ENCODE measurements around the gene RCE1. TPM values are rescaled to one million over a fixed set of nuclear protein-coding genes. Genes with fewer than 3 reads are reported as not detected.

Gene RCE1
- total RNA-seq, 2 donors from 2014 or later, result 27.1 to 50.0 TPM

DNA sequence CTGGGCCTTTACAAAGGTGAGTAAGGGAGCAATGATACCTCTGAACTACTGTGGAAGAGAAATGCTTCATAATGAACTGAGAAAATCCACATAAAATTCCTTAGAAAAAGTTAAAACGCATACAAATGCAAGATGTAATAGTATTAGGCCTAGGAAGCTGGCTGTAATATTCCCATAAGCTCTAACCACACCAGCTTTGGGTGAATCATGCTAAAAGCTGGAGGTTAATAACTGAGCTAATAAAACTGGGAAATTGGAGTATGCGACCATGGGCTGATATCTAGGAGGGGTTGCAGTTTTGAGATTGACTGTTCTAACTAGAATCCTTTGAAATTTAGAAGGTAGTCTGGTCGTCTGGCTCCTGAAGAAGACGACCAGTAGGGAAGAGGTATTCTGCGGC, 28.6 kb upstream of the RCE1 start:
- DNase-seq (ENCODE audit: low spot score), result no peak
- Histone ChIP-seq H3K9me3 (no peaks in the 10 kb centered on the region), H3K4me3 (no peak overlapping the region), H3K27me3 (replicated peaks; ENCODE audit: insufficient read depth) (no peaks in the 10 kb centered on the region), H3K36me3 (no peaks in the 10 kb centered on the region), H3K4me1 (replicated peaks) (no peaks in the 10 kb centered on the region), H3K27ac (no peak overlapping the region)
- 94% methylated on average over 5 of the region's 5 CpGs for WGBS
- intact Hi-C loops (cut with DNase I), result no loop called here
- no peak for TF ChIP-seq POLR2A (IDR thresholded peaks at IDR 0.05)
- TF ChIP-seq POLR2AphosphoS5 (IDR thresholded peaks at IDR 0.05), result no peak
- TF ChIP-seq, protein P1, sequence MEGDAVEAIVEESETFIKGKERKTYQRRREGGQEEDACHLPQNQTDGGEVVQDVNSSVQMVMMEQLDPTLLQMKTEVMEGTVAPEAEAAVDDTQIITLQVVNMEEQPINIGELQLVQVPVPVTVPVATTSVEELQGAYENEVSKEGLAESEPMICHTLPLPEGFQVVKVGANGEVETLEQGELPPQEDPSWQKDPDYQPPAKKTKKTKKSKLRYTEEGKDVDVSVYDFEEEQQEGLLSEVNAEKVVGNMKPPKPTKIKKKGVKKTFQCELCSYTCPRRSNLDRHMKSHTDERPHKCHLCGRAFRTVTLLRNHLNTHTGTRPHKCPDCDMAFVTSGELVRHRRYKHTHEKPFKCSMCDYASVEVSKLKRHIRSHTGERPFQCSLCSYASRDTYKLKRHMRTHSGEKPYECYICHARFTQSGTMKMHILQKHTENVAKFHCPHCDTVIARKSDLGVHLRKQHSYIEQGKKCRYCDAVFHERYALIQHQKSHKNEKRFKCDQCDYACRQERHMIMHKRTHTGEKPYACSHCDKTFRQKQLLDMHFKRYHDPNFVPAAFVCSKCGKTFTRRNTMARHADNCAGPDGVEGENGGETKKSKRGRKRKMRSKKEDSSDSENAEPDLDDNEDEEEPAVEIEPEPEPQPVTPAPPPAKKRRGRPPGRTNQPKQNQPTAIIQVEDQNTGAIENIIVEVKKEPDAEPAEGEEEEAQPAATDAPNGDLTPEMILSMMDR (IDR thresholded peaks at IDR 0.05), result no peak

DNA sequence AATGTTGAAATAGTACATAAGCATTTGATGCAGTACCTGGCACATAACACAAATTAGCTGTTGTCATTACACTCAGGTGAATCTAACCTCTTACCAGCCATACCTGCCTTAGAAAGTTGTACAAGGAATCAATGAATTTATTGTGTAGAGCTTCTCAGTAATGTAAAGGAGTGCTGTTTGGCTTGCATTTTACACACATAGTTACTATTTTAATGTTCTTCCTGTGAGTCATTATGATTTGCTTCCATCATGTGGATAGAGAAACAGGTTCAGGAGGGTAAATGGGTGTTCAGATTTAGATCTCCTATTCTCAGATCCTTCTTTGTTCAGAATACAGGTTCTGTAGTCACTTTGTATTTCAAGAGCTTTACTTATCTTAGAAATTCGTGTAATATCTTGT, 27.6 kb upstream of the RCE1 start:
- H3K4me3 ChIP-seq, result no peak overlapping the region
- no peak overlapping the region for H3K27ac ChIP-seq
- WGBS, result 54% methylated on average over 1 of the region's 1 CpG
- DNase-seq (ENCODE audit: low spot score), result no peak
- TF ChIP-seq POLR2A (IDR thresholded peaks at IDR 0.05) (no peak), POLR2AphosphoS5 (IDR thresholded peaks at IDR 0.05) (no peak)
- TF ChIP-seq, protein P1 (IDR thresholded peaks at IDR 0.05), result no peak
- H3K9me3 ChIP-seq, result no peaks in the 10 kb centered on the region
- no peaks in the 10 kb centered on the region for H3K36me3 ChIP-seq
- intact Hi-C loops (cut with DNase I), result no loop called here
- H3K4me1 ChIP-seq (replicated peaks), result no peaks in the 10 kb centered on the region
- no peaks in the 10 kb centered on the region for H3K27me3 ChIP-seq (replicated peaks; ENCODE audit: insufficient read depth)

DNA sequence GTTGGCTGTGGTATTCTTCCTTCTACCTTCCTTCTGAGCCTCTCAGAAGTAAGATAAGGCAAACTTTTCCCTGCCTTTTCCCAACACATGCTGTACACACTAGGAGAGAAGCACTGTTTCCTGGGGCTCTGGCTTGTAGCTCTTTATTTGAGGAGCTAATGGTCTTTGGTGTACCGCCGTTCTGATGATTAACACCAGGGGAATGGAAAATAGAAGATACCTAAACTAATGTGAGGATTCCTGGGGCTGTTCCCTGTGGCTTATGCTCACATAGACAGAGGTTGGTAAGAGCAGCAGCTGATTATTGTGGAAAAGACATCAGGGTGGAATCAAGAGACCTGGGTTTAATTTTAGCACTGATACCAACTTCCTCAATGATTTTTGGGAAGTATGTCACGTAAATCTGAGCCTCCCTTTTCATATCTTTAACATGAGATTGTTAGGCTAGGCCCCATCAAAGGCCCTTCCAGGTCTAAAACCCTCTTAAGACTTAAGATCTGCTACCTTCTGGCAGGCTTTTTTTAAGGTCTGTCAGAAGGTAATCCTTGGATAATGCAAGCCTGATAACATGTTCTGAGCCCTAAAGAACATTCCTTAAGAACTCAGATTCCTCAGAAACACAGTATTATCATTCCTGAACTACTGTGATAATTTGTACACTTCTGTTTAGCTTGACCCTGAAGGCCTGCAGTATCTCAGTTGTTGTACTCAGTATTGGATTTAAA, 24.8 kb upstream of the RCE1 start:
- Histone ChIP-seq H3K27me3 (replicated peaks; ENCODE audit: insufficient read depth) (no peaks in the 10 kb centered on the region), H3K27ac (no peak overlapping the region), H3K9me3 (no peaks in the 10 kb centered on the region), H3K4me3 (no peak overlapping the region), H3K4me1 (replicated peaks) (no peaks in the 10 kb centered on the region), H3K36me3 (no peaks in the 10 kb centered on the region)
- intact Hi-C loops (cut with DNase I), result no loop called here
- WGBS, result 82% methylated on average over 3 of the region's 3 CpGs
- no peak for DNase-seq (ENCODE audit: low spot score)
- TF ChIP-seq POLR2AphosphoS5 (IDR thresholded peaks at IDR 0.05), result no peak
- TF ChIP-seq POLR2A (IDR thresholded peaks at IDR 0.05), result no peak
- TF ChIP-seq, protein P1 (IDR thresholded peaks at IDR 0.05), result no peak

DNA sequence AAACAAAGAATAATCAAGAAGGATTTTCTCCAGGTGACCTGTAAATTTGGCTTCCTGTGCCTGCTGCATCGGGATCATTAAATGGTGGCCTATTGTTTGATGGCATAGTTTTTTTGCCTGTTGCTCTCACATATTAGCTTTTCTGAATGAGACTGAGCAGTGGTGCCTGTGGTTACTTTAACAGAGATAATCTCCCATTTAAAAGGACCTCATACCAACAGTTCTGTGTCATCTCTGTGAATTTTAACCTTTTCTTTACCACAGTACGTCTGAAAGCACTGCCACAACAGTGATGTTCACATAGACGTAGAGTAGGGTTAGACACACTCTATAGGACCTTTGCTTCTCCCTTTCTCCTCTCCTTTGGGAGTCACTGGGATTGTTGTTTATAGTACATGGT, 22.9 kb upstream of the RCE1 start:
- H3K4me3 ChIP-seq, result no peak overlapping the region
- no peak overlapping the region for H3K27ac ChIP-seq
- intact Hi-C loops (cut with DNase I), result no loop called here
- TF ChIP-seq, protein P1 (IDR thresholded peaks at IDR 0.05), result no peak
- TF ChIP-seq POLR2A (IDR thresholded peaks at IDR 0.05) (no peak), POLR2AphosphoS5 (IDR thresholded peaks at IDR 0.05) (no peak)
- no peaks in the 10 kb centered on the region for H3K9me3 ChIP-seq
- DNase-seq (ENCODE audit: low spot score), result no peak
- 82% methylated on average over 3 of the region's 3 CpGs for WGBS
- H3K27me3 ChIP-seq (replicated peaks; ENCODE audit: insufficient read depth), result no peaks in the 10 kb centered on the region
- H3K36me3 ChIP-seq, result no peaks in the 10 kb centered on the region
- H3K4me1 ChIP-seq (replicated peaks), result no peaks in the 10 kb centered on the region

DNA sequence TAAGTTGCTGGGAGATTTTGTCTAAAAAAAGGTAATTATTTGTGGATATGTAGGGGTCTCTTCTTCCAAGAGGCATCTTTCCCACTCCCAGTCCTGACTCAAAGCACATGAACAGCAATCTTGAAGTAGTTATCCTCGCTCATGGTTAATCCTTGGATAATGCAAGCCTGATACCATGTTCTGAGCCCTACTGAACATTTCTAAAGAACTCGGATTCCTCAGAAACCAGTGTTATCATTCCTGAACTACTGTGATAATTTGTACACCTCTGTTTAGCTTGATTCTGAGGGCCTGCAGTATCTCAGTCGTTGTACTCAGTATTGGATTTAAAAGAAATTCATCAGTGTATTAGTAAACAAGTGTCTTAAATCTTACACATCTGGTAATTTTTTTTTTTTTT, 22.3 kb upstream of the RCE1 start:
- Histone ChIP-seq H3K27me3 (replicated peaks; ENCODE audit: insufficient read depth) (no peaks in the 10 kb centered on the region), H3K27ac (no peak overlapping the region), H3K4me3 (no peak overlapping the region), H3K36me3 (no peaks in the 10 kb centered on the region), H3K9me3 (no peaks in the 10 kb centered on the region), H3K4me1 (replicated peaks) (no peaks in the 10 kb centered on the region)
- WGBS, result 84% methylated on average over 3 of the region's 3 CpGs
- no peak for DNase-seq (ENCODE audit: low spot score)
- TF ChIP-seq POLR2AphosphoS5 (IDR thresholded peaks at IDR 0.05), result no peak
- intact Hi-C loops (cut with DNase I), result no loop called here
